GM12878 (cell line): ENCODE results near the gene NIPAL1. TPM values are rescaled to one million over a fixed set of nuclear protein-coding genes. Genes with fewer than 3 reads are reported as not detected.
A peak's percentile ranks its signal among the peaks of the same experiment; 100 is the strongest.

Experiments
- ATAC-seq: fragments of 200-7000 bp; cut with Tn5 transposase; 3 replicates; pipeline ENCODE4 v1.9.1; 2020; ENCODE audit warnings: mild to moderate bottlenecking, moderate library complexity
- BruUV-seq: library from RNA; stranded (reverse); fragments of 400-500 nt; replicated peaks from 2 replicates; lab custom pipeline; 2021; lab: Mats Ljungman, UMichigan
- CTCF ChIA-PET: fragments of 300-600 bp; sonication (Branson Sonifier 250); formaldehyde crosslinking; extraction: SDS; loops from one replicate; lab custom pipeline; 2021; ENCODE audit warnings: inconsistent platforms; lab: Yijun Ruan, JAX
- POLR2A ChIA-PET: fragments of 350-600 bp; formaldehyde crosslinking; extraction: SDS; loops from one replicate; lab custom pipeline; 2021; ENCODE audit warnings: inconsistent platforms; lab: Charles Lee
- RAD21 ChIA-PET: fragments of 300-600 bp; sonication (Branson Sonifier 250); formaldehyde crosslinking; loops from one replicate; lab custom pipeline; 2023; ENCODE audit warnings: antibody characterized with exemption; ENCODE audit not compliant: unreplicated experiment; lab: Charles Lee
- SMC1A ChIA-PET: fragments of 300-600 bp; sonication (Branson Sonifier 250); formaldehyde crosslinking; loops from one replicate; lab custom pipeline; 2023; ENCODE audit not compliant: unreplicated experiment, uncharacterized antibody; lab: Charles Lee
- DNase-seq: peaks from one replicate; pipeline ENCODE4 v3.0.0-alpha.2; 2011; ENCODE audit warnings: low read depth, low spot score
- FAIRE-seq: peaks from 3 replicates; lab custom pipeline; 2011; peaks lifted over from hg19 to GRCh38; lab: Jason Lieb, UNC
- H2AFZ ChIP-seq: 2 replicates; pipeline ENCODE4 v1.6.0; 2011; ENCODE audit warnings: low read depth, low read length, control low read depth; ENCODE audit not compliant: control insufficient read depth
- H3K27ac ChIP-seq: 2 replicates; pipeline ENCODE4 v1.5.1; 2011; ENCODE audit warnings: control low read depth; ENCODE audit not compliant: control insufficient read depth, insufficient read depth
- H3K27me3 ChIP-seq, 2 experiments: replicated peaks in 1 of 2; 2 replicates each; pipeline versions ENCODE4 v1.6.0 to v1.6.1; 2011; ENCODE audit warnings: low read length in 1 of 2; ENCODE audit not compliant: control insufficient read depth in 2 of 2, insufficient read depth in 2 of 2
- H3K36me3 ChIP-seq, 2 experiments: 2 replicates each; pipeline ENCODE4 v1.5.1; 2011; ENCODE audit warnings: low read length in 1 of 2; ENCODE audit not compliant: control insufficient read depth in 2 of 2, insufficient read depth in 2 of 2
- H3K4me1 ChIP-seq: 2 replicates; pipeline ENCODE4 v1.6.1; 2011; ENCODE audit warnings: mild to moderate bottlenecking, low read length, moderate library complexity, mixed read lengths; ENCODE audit not compliant: control insufficient read depth, insufficient read depth
- H3K4me2 ChIP-seq: 2 replicates; pipeline ENCODE4 v1.6.0; 2011; ENCODE audit warnings: control low read depth; ENCODE audit not compliant: control insufficient read depth, insufficient read depth
- H3K4me3 ChIP-seq: fragments of 200-600 bp; sonication (generic); 2 replicates; pipeline ENCODE4 v1.5.1; 2016
- H3K79me2 ChIP-seq: 2 replicates; pipeline ENCODE4 v1.6.0; 2011; ENCODE audit warnings: low read length; ENCODE audit not compliant: control insufficient read depth, insufficient read depth
- H3K9ac ChIP-seq: 2 replicates; pipeline ENCODE4 v1.8.0; 2011; ENCODE audit warnings: low read length, control low read depth, mixed read lengths; ENCODE audit not compliant: control insufficient read depth, insufficient read depth
- H3K9me3 ChIP-seq: replicated peaks from 3 replicates; pipeline ENCODE4 v1.5.1; 2011; ENCODE audit warnings: mild to moderate bottlenecking, low read length; ENCODE audit not compliant: control insufficient read depth, insufficient read depth
- H4K20me1 ChIP-seq: 2 replicates; pipeline ENCODE4 v1.6.0; 2011; ENCODE audit not compliant: control insufficient read depth, insufficient read depth
- ATF3 ChIP-seq: IDR thresholded peaks from 2 replicates; pipeline ENCODE4 v1.6.1; 2011; ENCODE audit warnings: low read depth, mild to moderate bottlenecking, low read length, moderate library complexity, borderline replicate concordance; ENCODE audit errors: extremely low read depth
- BACH1 ChIP-seq: fragments of 450-650 bp; IDR thresholded peaks from 2 replicates; pipeline ENCODE4 v1.6.1; 2017; ENCODE audit warnings: mild to moderate bottlenecking, borderline replicate concordance
- CHD2 ChIP-seq: IDR thresholded peaks from 2 replicates; pipeline ENCODE4 v1.6.1; 2011; ENCODE audit warnings: low read depth, low read length, improper control_type of control experiment, borderline replicate concordance
- CHD4 ChIP-seq: fragments of 200-600 bp; sonication (generic); IDR thresholded peaks from 2 replicates; pipeline ENCODE4 v1.6.1; 2016; ENCODE audit warnings: mild to moderate bottlenecking
- CUX1 ChIP-seq: IDR thresholded peaks from 2 replicates; pipeline ENCODE4 v1.6.1; 2012; ENCODE audit warnings: improper control_type of control experiment, low read depth, low read length; ENCODE audit not compliant: insufficient replicate concordance
- ELK1 ChIP-seq: IDR thresholded peaks from 2 replicates; pipeline ENCODE4 v1.6.1; 2012; ENCODE audit warnings: low read depth, low read length, improper control_type of control experiment
- EP300 ChIP-seq, 2 experiments: fragments of 150-350 bp in 1 of 2; IDR thresholded peaks; 2 replicates each; pipeline ENCODE4 v1.6.1; 2011 to 2012; ENCODE audit warnings: low read depth in 2 of 2, low read length in 2 of 2, borderline replicate concordance in 1 of 2, improper control_type of control experiment in 1 of 2, inconsistent platforms in 1 of 2; ENCODE audit not compliant: control insufficient read depth in 1 of 2
- FOXM1 ChIP-seq: IDR thresholded peaks from 2 replicates; pipeline ENCODE4 v1.6.1; 2012; ENCODE audit warnings: low read depth, mild to moderate bottlenecking, inconsistent platforms, low read length, moderate library complexity
- HDAC2 ChIP-seq: fragments of 200-600 bp; sonication (generic); IDR thresholded peaks from 2 replicates; pipeline ENCODE4 v1.6.1; 2017
- MYB ChIP-seq: fragments of 150-350 bp; IDR thresholded peaks from 2 replicates; pipeline ENCODE4 v1.6.1; 2014; ENCODE audit warnings: mild to moderate bottlenecking, low read depth, low read length, borderline replicate concordance
- MYC ChIP-seq: IDR thresholded peaks from 2 replicates; pipeline ENCODE4 v1.6.1; 2011; ENCODE audit warnings: mild to moderate bottlenecking, low read length, moderate library complexity, inconsistent platforms; ENCODE audit not compliant: insufficient read depth, insufficient replicate concordance, insufficient read length, severe bottlenecking
- NFIC ChIP-seq: IDR thresholded peaks from 2 replicates; pipeline ENCODE4 v1.6.1; 2012; ENCODE audit warnings: low read depth, mild to moderate bottlenecking, inconsistent platforms, low read length, moderate library complexity
- PAX5 ChIP-seq: IDR thresholded peaks from 2 replicates; pipeline ENCODE4 v1.6.1; 2011; ENCODE audit warnings: low read depth, low read length, borderline replicate concordance
- POLR2A ChIP-seq: IDR thresholded peaks from 2 replicates; pipeline ENCODE4 v1.6.1; 2011; ENCODE audit warnings: low read depth, mild to moderate bottlenecking, low read length
- RBBP5 ChIP-seq: fragments of 200-600 bp; sonication (generic); conservative IDR thresholded peaks from 2 replicates; pipeline ENCODE4 v1.6.1; 2016
- TARDBP ChIP-seq: IDR thresholded peaks from 2 replicates; pipeline ENCODE4 v1.6.1; 2016; ENCODE audit warnings: borderline replicate concordance
- USF2 ChIP-seq: IDR thresholded peaks from 2 replicates; pipeline ENCODE4 v1.6.1; 2011; ENCODE audit warnings: low read depth, low read length, improper control_type of control experiment, borderline replicate concordance
- WGBS: methylation state at CpG from one replicate; pipeline ENCODE4 v1.1.6; 2016; ENCODE audit warnings: low lambda C conversion rate; ENCODE audit not compliant: insufficient replicate concordance, insufficient coverage; ENCODE audit errors: missing lambda C conversion rate; 5-methylcytosine and 5-hydroxymethylcytosine counted together
- in situ Hi-C: fragments of 300-500 bp; cut with MboI; formaldehyde crosslinking; loops from 9 replicates; pipeline ENCODE4 v1.14.3; 2018; ENCODE audit warnings: mixed read lengths
- intact Hi-C: fragments of 100-400 bp; cut with micrococcal nuclease; formaldehyde crosslinking; loops from one replicate; pipeline ENCODE4 v1.14.2; 2022; ENCODE audit not compliant: unreplicated experiment
- polyA plus RNA-seq, 11 experiments: library from polyadenylated mRNA; depleted of rRNA in 4 of 11; unstranded in 6 of 11; stranded (reverse) in 5 of 11; fragments of >200 nt; fragmentation: Nextera tagmentation in 4 of 11; fragmentation: Illumina TruSeq in 1 of 11; extraction: Ambion mirVana in 4 of 11; extraction: Trizol in 1 of 11; gene quantifications; 1 replicate in 1 of 11; 2 replicates in 10 of 11; pipeline versions ENCODE4 v1.2.1 to v1.2.3, GENCODE V29; 2011 to 2016; ENCODE audit warnings: inconsistent platforms in 2 of 11, missing spikeins in 2 of 11, low read depth in 1 of 11
- total RNA-seq, 4 experiments: library from RNA; depleted of rRNA in 3 of 4; stranded (reverse); fragments of >200 nt in 3 of 4; fragmentation: Illumina TruSeq in 1 of 4; extraction: Trizol in 1 of 4; gene quantifications; 2 replicates each; pipeline versions ENCODE4 v1.2.1 to v1.2.3, GENCODE V29; 2013 to 2021

The NIPAL1 gene
- total and polyA plus RNA-seq, 10 of the 15 experiments (the other 5 are each of a cell fraction or from before 2014, with no cell fraction given): 0.46 to 9.7 (median 5.9) TPM

GRCh38 chr4:48047896-48048295 lies 31.3 kb downstream of the NIPAL1 start:
- intact Hi-C loops: loop anchor here (1.0 to 10.0 kb wide), 4 partner anchors 12 to 533 kb away; partner anchors contain the start of gene TEC
- Histone ChIP-seq H3K79me2 (no peaks in the 10 kb centered on the region), H3K9ac (peak overlapping the region; percentile 37; the same call in 1 of the 2 replicates), H3K4me3 (peak overlapping the region; percentile 18; the same call in 1 of the 2 replicates), H3K4me2 (peak overlapping the region; percentile 88), H3K9me3 (peaks cover 3% of the 10 kb centered on the region; the same call in 1 of the 3 replicates), H3K4me1 (peaks cover 70% of the 10 kb centered on the region), H2AFZ (no peak overlapping the region), H3K27me3 (no peaks in the 10 kb centered on the region; a peak in 1 of 4 replicates), H3K27ac (peak overlapping the region; percentile 71), H4K20me1 (no peaks in the 10 kb centered on the region), H3K36me3 (no peaks in the 10 kb centered on the region)
- DNase-seq (no peak), FAIRE-seq (no peak), ATAC-seq (peak; percentile 58)
- BruUV-seq: no TSS peak
- ChIA-PET POLR2A (interaction anchor here (0.5 to 4.5 kb wide), 6 partner anchors 11 to 559 kb away, joined by 4 to 38 read pairs (median 6); no protein-coding TSS in a partner anchor), SMC1A (interaction anchor here (0.6 to 11.7 kb wide), 17 partner anchors 15 to 162 kb away, joined by 3 to 268 read pairs (median 4); no protein-coding TSS in a partner anchor), RAD21 (interaction anchor here (0.9 to 7.4 kb wide), 15 partner anchors 13 to 211 kb away, joined by 3 to 121 read pairs (median 3); partner anchors contain the start of genes CNGA1 and CORIN), CTCF (interaction anchor here (0.8 to 8.1 kb wide), 13 partner anchors 14 to 211 kb away, joined by 3 to 158 read pairs (median 5); no protein-coding TSS in a partner anchor)
- no peak for TF ChIP-seq MYB
- no peak for TF ChIP-seq USF2
- no peak for TF ChIP-seq POLR2A
- no peak for TF ChIP-seq EP300 (IDR thresholded peaks at IDR 0.05; ENCODE audit: borderline replicate concordance in 1 of 2, control insufficient read depth in 1 of 2, low read depth in 2 of 2, low read length in 2 of 2)
- TF ChIP-seq ATF3: no peak
- no peak for TF ChIP-seq CHD2
- no peak for TF ChIP-seq NFIC
- TF ChIP-seq CUX1: no peak
- TF ChIP-seq MYC: no peak
- TF ChIP-seq FOXM1: no peak
- no peak for TF ChIP-seq ELK1
- no peak for TF ChIP-seq PAX5
- TF ChIP-seq HDAC2: no peak
- TF ChIP-seq TARDBP: no peak
- no peak for TF ChIP-seq BACH1
- TF ChIP-seq CHD4: no peak
- no peak for TF ChIP-seq RBBP5
- 100% methylated on average over 1 of the region's 1 CpG for WGBS
- in situ Hi-C loops: no loop called here
